ENCODE data around the gene IFT88.
"Not testable (repeated sequence)": the region's sequence is repeated elsewhere in the genome, so short reads cannot be mapped to it uniquely, and the experiment has no call there.

Gene IFT88

DNA sequence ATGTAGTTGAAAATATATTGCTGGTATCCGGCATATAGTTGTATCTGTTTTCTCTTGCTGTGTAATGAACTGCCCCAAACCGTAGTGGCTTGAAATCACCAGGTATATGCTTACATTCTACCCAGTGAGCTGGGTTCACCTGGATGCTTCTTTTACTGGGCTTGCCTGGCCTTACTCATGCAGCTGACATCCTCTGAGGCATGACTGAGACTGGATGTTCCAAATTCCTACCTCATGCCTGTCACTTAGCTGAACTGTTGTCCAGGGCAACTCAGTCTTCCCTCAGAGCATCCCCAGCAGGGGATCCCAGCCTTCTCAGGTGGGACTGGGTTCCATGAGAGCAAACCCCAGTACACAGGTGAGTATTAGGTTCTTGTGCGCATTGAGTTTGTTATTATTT is 66.8 kb downstream of the IFT88 start:
- no peak for DNase-seq

DNA sequence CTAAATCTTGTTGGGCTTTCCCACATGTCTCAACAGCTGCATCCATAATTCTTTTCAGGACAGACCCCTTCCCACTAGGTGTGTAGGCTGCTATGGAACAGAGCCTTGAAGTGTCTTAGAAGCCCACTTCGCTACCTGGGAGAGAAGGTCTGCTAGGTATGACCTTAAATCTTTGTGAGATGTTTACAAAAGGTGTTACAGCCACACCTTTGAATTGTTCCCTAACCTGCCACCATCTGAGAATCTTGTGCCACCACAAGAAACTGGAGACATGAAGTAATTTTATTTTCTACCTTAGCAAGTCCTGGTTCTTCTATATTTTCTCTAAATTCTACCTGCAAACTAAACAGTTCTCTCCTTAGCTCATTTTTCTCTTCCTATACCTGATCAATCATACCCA is 69.1 kb downstream of the IFT88 start:
- DNase-seq, result no peak

DNA sequence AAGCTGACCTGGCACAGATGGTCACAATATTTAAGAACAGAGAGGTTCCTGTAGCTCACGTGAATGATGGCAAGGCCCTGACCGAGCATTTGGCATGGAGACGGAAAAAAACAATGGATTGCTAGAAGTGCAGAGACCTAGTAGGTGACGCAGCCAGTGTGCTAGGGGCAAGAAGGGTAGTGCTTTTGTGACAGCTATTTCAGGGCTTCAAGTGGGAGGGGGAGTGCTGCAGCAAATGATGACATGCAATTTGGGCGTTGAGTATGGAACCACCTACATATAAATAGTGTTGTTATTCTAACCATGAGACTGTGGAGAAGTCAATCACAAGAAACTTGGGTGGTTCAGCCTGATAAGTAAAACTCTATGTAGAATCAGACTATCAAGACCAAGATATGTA is 70.9 kb downstream of the IFT88 start:
- no peak for DNase-seq

DNA sequence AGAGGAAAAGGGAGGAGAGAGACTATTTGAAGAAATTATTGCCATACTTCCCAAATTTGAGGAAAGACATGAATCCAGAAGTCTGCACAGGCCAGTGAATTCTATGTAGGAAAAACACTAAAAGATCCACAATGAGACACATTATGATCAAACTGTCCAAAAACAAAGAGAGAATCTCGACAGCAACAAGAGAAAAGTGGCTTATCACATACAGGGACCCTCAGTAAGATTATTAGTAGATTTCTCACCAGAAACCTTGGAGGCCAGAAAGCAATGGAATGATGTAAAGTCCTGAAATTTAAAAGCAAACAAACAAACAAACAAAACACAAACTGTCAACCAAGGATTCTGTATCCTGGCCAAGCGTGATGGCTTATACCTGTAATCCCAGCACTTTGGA is 80.8 kb downstream of the IFT88 start:
- DNase-seq, result no peak

DNA sequence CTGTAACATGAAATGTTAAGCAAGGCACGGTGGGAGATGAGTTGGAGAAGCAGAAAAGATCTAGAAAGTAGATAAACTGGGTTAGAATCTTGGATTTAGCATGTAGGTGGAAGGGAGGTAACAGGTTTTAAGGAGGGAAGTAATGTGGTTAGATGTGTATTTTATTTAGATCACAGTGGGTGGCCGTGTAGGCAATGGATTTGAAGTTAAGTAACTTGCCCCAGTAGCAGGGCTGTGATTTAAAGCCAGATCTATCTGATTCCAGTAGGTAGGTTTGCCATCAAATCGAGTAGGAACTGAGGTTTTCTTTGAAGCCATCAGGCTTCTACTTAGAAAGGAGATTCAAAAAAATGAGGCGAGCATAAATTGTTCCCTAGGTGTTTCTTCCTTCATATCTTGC is 86.0 kb downstream of the IFT88 start:
- DNase-seq, result no peak

DNA sequence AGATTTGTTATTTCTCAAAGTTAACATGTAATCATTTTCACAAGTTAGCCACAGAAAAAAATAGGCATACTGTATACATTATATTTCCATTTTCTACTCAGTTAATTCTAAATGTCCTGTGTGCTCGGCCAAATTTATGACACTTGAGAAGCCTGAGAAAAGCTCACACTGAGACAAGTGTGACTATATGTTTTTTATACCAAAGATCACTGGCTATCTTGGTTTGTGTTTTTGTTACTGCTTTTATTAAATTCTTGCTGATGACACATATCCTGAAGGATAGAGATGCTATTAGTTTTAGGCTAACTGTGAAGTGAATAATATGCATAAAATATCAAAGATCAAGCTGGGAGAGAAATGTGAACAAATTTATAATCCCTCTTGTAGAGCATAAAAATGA is 87.2 kb downstream of the IFT88 start:
- no peak for DNase-seq

DNA sequence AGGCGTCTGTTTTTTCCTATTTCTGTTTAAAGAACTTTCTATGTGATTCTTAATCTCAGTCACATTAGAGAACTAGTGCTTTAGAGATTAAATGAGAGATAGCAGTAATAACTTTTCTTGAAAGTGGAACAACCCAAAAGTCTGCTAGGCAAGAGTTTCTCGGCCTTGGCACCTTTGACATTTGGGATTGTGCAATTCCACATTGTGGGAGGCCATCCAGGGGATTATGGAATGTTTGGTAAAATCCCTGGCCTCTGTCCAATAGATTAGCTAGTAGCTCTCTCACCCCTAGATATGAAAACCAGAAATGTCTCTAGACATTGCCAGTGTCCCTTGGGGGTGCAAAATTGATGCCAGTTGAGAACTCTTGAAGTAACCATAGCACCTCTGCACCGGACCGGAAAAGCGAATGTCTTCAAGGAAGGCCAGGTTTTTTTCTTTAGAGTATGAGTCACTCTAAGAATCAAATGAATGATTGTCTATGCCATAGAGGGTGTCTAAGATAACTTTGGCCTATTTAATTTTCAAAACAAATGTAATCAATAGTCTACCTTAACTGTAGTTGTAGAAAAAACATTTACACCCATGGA is 91.6 kb downstream of the IFT88 start:
- no peak for DNase-seq

DNA sequence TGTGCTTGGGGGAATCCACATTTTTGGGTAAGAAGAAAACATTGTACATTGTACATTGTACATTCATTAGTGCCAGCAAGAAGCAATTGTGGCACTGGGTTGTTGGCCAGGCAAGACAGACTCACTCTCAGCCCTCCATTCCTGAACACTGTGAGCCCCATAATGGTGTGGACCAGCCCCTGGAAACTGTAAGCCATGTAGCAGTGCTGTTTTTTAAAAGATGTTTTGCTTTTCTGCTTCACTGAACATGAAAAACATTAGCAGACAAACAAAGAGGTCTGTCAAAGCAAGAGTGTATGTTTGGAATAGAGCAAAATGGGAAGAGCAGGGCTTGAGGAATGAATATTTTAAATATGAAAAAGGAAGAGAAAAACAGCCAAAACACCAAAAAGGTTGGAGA is 97.4 kb downstream of the IFT88 start:
- no peak for DNase-seq

DNA sequence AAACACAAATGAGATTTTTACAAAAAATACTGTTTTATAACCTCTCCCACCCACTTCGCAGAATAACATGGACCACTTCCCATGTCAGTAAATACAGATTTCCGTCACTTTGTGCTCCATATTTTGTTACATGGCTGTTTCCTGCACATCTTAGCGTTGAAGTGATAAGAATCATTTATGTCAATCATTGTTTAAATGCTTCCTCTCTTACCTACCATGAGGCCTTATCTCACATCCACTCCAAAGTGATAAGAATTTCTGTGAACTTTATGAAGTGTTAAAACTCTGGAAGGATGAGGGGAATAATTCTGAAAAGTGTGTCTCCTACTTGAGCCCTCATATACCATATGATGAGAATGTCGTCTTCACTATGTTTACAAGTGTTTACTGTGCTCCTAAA is 100.0 kb downstream of the IFT88 start:
- DNase-seq, result no peak

DNA sequence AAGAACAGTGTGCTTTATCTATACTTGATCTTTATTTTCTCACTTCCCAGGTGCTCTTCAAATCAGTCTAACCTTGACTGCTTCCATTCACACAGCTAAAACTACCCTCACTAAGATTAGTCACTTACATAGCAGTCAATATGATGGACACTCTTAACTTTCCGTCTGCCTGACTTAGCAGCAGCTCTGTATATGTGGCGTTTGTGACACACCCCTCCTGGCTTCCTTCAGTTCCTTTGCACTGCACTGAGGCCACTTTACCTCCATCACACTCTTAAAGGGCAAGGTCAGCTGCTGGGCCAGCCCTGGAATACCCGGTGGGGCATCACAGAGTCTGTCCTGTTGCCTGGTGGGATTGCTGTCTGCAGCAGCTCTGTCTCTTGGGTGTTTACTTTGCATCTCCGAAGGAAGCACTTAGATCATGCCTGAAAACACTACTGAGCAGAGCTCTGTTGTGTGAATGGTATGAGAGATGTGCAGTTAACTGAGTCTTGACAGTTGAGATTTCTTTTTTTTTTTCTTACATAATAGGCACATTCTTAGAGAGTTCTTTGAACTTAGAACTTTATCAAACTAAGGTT is 101.0 kb downstream of the IFT88 start:
- DNase-seq, result no peak

DNA sequence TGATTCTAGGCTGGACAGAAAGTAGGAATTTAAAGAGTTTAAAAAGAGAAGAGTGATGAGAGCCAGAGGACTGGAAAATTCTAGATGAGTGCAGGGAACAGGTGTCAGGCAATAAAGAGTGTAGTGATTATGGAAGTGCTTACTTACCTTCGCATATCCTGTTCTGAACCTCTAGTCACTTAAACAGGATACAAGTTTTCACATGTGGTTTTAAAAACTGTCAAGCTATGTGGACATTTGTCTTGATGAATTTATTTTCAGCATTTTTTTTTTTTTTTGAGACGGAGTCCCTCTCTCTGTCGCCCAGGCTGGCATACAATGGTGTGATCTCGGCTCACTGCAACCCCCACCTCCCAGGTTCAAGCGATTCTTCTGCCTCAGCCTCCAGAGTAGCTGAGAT is 102.2 kb downstream of the IFT88 start:
- no peak for DNase-seq

DNA sequence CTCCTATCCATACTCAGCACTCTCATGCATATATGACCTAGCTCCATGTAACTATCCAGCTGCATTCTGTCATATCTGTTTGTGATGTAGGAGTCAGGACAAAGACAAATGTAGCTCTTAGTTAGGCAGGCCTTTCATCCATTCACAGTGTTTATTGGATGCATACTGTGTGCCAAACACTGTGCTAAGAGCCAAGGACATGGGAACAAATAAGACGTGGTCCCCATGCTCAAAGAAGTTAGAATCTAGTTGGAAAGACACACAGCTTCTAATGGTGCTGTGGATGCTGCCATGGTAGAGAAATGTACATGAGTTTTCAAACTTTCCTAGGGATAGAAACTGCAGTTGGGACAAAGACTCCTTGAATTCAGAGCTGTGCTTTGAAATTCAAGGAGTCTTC is 104.8 kb downstream of the IFT88 start:
- DNase-seq, result no peak

DNA sequence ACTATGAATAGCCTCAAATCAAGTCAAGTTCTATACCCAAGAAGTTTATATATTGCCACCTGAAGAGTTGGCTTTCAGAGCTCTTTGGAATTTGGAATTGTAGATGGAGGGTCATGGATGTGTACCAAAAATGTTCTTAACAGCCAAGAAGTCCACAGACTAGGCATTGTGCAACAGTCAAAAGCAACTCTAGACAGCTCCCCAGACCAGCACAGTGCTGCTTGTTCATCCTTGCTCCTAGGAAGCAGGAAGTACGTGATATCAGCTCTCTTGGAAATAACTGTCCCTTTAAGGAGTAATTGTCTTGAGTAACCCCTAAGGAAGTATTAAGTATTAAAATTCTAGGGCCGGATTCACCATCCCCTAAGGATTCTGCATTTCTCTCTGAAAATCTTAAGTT is 105.8 kb downstream of the IFT88 start:
- no peak for DNase-seq

DNA sequence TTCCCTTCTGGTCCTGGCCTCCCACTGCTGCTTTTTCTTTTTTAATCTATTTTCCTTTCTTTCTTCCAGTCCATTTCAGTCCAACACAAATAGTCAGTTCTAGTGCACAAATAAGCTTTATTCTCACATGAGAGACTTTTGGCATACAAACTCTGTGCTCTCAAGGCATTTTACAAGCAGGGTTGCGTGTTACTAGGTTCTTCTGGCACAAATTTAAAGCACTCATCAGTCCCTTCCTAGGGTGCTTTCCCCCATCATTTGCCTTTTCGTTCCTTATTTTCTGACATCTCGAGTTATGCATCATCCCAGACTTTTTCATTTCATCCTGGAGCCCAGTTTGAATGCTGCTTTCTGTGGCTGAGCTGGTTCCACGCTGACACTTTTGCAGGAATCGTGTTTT is 106.8 kb downstream of the IFT88 start:
- DNase-seq, result no peak

DNA sequence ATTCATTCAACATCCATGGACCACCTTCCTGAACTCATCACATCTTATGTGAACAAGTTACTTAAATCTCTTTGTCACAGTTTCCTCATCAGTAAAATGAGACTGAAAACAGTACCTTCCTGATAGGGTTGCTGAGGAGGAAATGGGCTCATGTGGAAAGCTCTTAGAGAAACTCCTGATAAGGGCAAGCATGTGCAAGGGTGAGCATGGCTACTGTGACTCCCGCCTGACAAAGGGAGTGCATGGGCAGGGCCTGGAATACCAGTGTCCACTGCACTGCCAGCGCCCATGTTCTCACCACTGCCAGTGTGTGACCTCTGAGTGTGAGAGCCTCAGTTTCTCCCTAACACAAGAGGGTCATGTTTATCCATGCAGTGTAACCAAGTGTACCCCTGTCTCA is 109.3 kb downstream of the IFT88 start:
- DNase-seq, result no peak

DNA sequence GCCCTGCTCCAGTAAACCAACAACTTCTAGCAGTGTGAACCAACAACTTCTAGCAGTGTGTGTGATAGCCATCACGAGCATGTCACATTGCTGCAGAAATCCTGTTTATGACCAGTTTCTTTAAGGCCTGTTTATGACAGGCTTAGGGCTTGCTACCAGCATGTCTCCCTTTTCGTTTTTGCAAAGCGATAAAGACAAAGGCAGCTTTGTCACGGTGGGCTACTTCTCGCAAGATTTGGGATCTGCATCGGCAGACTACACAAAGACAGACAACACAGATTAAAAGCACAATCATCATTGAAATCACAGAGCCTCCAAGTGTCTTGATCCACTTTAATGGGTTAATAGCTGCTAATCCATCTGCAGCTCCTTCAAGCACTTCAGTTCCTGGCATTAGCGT is 111.6 kb downstream of the IFT88 start:
- DNase-seq, result not testable (repeated sequence)

DNA sequence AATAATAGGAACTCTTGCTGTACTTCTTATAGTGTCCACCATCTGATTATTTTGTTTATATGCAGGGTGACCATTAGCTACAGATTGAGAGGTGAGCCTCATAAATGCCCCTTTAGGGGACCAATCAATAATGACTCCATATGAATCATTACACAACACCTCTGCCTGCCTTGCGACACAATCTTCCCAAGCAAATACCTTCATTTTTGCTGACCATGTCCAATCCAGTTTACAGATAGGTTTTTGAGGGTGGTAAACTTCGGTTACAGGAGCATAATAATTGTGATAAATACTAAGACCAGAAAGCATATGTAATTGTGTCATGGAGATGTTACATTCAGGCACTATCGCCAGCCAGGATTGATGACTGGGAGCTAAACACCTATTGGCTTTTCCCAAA is 112.9 kb downstream of the IFT88 start:
- DNase-seq, result no peak

DNA sequence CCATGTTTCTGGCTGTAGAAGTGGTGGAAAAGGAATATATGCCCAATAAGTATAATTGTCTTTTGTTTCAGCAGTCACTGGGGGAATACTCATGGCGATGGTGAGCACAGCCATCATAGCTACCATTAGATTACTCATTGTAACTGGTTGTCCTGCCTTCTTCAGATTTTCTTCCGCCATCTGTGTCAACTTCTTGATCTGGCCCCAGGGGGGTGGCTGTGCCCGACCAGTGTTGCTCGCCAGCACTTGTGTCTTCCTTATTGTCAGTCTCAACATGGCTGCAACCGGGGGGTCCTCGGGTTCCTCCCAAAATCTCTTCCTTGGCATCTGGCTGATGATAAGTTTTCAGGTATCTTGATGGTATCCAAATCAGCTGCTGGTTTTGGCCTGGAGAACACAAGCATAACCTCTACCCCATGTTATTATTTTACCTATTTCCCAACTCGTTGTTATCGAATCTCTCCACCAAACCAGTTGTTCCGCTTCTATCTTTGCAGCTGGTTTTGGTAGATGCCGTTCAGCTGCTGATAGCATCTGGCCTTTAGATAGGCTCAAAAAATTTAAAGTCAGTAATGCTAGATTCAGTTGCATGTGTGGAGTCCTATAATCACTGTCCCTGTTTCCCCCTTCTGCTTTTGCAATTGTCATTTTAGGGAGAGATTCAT is 113.6 kb downstream of the IFT88 start:
- no peak for DNase-seq

DNA sequence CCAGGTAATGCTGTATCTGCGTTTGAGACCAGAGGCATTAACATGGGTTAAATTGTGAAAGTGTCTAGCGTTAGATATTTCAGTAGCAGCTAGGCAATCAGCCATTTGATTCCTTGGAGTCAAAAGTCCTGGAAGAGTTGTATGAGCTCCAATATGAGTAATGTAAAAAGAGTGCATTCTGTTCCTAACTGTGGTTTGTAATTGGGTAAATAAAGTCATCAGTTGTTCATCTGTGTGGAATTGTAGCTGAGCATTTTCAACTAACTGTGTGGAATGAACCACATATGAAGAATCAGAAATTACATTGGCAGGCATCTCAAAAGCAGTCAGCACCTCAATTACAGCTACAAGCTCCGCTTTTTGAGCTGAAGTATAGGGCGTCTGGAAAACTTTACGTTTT is 114.5 kb downstream of the IFT88 start:
- DNase-seq, result not testable (repeated sequence)

DNA sequence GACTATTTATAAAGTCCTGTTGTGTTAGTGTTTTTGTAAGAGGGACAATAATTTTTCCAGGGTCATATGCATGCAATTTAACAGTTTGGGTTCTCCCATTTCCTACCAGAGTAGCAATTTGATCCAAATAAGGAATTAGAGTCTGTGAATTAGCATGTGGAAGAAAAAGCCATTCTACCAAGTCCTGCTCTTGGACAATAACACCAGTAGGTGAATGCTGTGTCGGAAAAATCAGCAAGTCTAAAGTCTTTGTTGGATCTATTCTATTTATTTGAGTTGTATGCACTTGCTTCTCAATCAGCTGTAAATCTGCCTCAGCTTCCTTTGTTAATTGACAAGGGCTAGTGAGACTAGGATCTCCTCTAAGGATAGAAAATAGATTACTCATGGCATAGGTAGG is 115.1 kb downstream of the IFT88 start:
- no peak for DNase-seq

DNA sequence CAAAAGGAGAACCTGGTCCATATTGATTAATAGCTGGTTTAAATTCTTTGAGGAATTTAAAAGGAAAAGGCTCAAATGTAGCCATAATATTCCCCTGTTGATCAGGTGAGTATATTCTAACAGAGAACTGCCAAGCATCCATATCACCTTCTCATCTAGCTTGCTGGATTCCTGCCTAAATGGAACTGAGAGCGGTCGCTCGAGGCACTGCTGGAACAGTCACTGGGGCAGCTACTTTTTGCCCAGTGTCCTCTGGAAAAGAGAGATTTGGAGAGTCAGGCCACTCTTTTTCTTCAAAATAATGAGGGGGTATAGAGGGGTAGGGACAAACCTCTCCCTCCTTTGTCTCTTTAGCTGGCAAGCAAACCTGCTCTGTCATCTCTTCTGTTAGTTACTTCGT is 117.1 kb downstream of the IFT88 start:
- DNase-seq, result no peak

DNA sequence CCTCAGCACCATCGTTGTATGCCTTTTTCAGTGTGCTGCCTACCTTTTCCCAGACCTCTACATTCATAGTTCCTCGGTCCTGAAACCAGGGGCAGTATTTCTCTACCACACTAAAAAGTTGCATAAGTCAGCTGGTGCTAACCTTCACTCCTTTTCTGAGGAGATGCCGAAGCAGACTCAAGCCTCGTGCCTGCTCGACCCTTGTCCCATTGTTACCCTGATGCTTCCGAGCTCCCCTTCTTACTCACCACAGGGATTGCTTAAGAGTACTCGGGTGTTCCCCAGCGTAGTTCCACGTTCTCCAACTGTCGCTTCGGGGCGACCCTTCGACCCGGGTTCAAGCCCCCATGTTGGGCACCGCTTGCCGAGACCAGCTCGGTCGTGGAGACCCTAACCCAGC is 117.6 kb downstream of the IFT88 start:
- DNase-seq, result no peak

DNA sequence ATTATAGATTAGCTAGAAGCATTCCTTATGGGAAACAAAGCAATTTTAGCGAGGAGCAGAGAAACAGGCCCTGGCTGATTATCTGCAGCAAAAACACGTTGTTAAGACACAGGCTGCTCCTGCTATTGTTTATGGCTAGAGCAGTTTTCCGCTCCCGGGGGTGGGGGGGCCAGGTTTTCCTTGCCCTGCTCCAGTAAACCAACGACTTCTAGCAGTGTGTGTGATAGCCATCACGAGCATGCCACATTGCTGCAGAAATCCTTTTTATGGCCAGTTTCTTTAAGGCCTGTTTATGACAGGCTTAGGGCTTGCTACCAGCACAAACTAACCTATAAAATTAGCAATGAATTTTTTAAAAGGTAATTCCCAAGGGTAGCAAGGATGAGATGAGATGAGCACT is 118.1 kb downstream of the IFT88 start:
- no peak for DNase-seq

DNA sequence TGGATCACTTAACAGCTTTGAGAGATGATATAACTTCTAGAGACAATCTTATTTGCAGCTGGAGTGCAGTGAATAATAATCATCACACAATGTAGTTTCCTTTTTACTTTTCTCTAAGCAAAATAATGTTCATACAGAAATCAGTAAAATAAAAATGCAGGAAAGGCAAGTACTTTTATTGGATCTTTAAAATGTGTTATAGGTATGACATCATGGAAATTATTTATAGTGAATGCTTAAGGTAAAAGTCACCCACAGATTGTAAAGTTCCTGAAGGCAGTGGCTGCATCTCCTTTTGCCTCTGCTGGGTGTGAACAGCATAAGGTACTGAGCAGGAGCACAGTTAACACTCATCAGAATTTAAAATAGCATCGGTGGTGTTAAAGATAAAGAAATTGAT is 119.2 kb downstream of the IFT88 start:
- DNase-seq, result no peak
